Ishikawa (cell line): ENCODE measurements around the gene PKNOX2.

ENCODE experiments used
- CEBPB ChIP-seq: IDR thresholded peaks from 2 replicates; pipeline ENCODE4 v1.6.1; 2012
- CREB1 ChIP-seq: IDR thresholded peaks from 2 replicates; pipeline ENCODE4 v1.6.1; 2012; ENCODE audit warnings: low read depth
- EGR1 ChIP-seq: IDR thresholded peaks from 2 replicates; pipeline ENCODE4 v1.6.1; 2012
- EP300 ChIP-seq: IDR thresholded peaks from 2 replicates; pipeline ENCODE4 v1.6.1; 2012; ENCODE audit warnings: borderline replicate concordance
- FOXM1 ChIP-seq: IDR thresholded peaks from 2 replicates; pipeline ENCODE4 v1.6.1; 2012; ENCODE audit warnings: low read depth, borderline replicate concordance
- NFIC ChIP-seq: IDR thresholded peaks from 2 replicates; pipeline ENCODE4 v1.6.1; 2012
- RAD21 ChIP-seq: IDR thresholded peaks from 2 replicates; pipeline ENCODE4 v1.6.1; 2012; ENCODE audit warnings: low read depth
- REST ChIP-seq: IDR thresholded peaks from 2 replicates; pipeline ENCODE4 v1.6.1; 2012; ENCODE audit warnings: low read depth, mild to moderate bottlenecking
- TAF1 ChIP-seq: IDR thresholded peaks from 2 replicates; pipeline ENCODE4 v1.6.1; 2012; ENCODE audit warnings: low read depth, mild to moderate bottlenecking
- TCF12 ChIP-seq: IDR thresholded peaks from 2 replicates; pipeline ENCODE4 v1.6.1; 2012; ENCODE audit warnings: low read depth
- TEAD4 ChIP-seq: IDR thresholded peaks from 2 replicates; pipeline ENCODE4 v1.6.1; 2012
- USF1 ChIP-seq: IDR thresholded peaks from 2 replicates; pipeline ENCODE4 v1.6.1; 2012
- YY1 ChIP-seq: IDR thresholded peaks from 2 replicates; pipeline ENCODE4 v1.6.1; 2012; ENCODE audit warnings: low read depth
- ZBTB7A ChIP-seq: IDR thresholded peaks from 2 replicates; pipeline ENCODE4 v1.6.1; 2012; ENCODE audit warnings: low read depth
- TF ChIP-seq, protein P1 (sequence below): IDR thresholded peaks from 2 replicates; pipeline ENCODE4 v1.6.1; 2012

PKNOX2 gene

DNA sequence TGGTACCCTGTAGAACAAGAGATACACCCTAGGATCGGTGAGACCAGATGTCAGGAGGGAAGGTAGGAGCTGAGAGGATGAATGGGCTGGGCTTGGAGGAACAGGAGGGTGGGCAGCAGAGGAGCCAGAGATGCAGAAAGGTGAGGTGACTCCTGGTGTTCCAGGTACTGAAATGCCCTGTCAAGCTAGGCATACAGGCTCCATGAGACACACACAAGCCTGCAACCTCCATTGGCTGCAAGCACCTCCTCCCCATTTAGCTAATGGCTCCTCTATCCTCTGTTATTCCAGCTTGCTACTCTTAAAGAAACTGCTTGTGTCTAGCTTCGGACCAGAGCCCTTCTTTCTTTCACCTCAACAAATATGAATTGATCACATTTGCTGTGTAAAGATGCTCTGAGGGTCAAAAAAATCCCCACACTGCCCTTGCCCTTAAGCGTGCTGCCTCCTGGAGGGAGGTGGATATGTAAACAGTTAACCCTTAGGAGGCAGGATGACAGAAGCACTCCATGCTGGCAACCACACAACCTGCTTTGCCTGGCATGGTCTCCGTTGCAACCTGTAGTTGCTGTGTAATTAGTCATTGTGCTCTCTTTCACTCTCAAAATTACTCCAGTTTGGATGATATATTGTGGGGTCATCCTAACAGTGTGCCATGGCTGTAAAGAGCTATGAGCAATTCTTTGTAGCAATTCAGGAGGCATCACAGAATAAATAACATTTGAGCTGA, 156.0 kb downstream of the PKNOX2 start:
- no peak for TF ChIP-seq YY1
- TF ChIP-seq CREB1 = no peak
- TF ChIP-seq CEBPB = no peak
- TF ChIP-seq, protein P1, sequence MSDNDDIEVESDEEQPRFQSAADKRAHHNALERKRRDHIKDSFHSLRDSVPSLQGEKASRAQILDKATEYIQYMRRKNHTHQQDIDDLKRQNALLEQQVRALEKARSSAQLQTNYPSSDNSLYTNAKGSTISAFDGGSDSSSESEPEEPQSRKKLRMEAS = no peak
- TF ChIP-seq ZBTB7A = no peak
- TF ChIP-seq TCF12 = no peak
- TF ChIP-seq USF1 = no peak
- TF ChIP-seq RAD21 = no peak
- no peak for TF ChIP-seq NFIC
- TF ChIP-seq FOXM1 = no peak
- TF ChIP-seq REST = no peak
- TF ChIP-seq TEAD4 = no peak
- TF ChIP-seq TAF1 = no peak

- no peak for TF ChIP-seq TCF12
- no peak for TF ChIP-seq TAF1
- TF ChIP-seq FOXM1 = no peak
- TF ChIP-seq EP300 = no peak
- no peak for TF ChIP-seq RAD21
- no peak for TF ChIP-seq YY1
- no peak for TF ChIP-seq CEBPB
- no peak for TF ChIP-seq NFIC
Measured at GRCh38 chr11:125322289-125322688, 157.7 kb downstream of the PKNOX2 start.

DNA sequence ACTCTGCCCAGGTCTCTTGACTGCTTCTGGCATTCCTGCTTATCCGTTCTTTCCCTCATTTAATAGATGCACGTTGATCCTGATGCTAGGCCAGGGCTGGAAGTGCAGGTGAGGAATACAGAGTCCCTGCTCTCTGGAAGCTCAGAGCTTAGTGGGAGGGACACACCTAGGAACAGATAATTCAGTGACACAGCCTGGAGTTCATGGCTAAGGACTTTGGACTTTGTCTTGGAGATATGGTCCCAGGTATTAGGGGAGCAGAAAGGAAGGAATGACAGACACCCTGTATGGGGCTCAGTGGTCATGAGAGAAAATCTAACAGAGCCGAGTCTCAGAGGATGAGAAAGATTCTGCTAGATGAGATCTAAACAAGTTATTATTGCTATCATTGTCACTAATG, 160.6 kb downstream of the PKNOX2 start:
- TF ChIP-seq TCF12 (no peak), CREB1 (no peak), CEBPB (no peak), EGR1 (no peak), RAD21 (no peak), NFIC (no peak), TAF1 (no peak), YY1 (no peak), USF1 (no peak), ZBTB7A (no peak), TEAD4 (no peak), REST (no peak), FOXM1 (no peak)
- TF ChIP-seq, protein P1 = no peak

DNA sequence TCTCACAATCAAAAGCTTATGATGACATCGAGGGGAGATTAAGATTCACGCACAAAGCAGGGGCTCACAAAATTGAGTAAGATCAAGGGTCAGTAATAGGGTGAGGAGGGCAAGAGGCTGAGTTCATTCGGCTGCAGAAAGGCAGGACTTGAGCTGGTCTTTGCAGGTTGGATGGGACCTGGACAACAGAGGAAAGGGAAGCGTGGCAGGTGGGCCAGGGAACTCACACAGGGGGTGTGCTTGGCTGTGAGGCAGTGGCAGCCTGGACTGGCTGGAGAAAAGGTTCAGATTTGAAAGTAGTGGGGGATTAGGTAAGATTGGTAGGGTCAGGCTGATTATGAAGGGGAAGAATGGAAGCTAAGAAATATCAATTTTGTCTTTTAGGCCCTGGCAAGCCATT, 161.6 kb downstream of the PKNOX2 start:
- TF ChIP-seq REST = no peak
